OCI-LY1 (cell line): ENCODE data around the gene SMIM43.

Source experiments
- H2AFZ ChIP-seq: fragments of 200-600 bp; sonication (generic), shearing (Covaris generic); 2 replicates; pipeline ENCODE4 v1.6.0; 2014; ENCODE audit warnings: antibody characterized with exemption, mild to moderate bottlenecking, low read length
- H3F3A ChIP-seq: fragments of 200-600 bp; sonication (generic), shearing (Covaris generic); 2 replicates; pipeline ENCODE4 v1.6.0; 2014; ENCODE audit warnings: mild to moderate bottlenecking, antibody characterized with exemption, low read length, moderate library complexity; ENCODE audit not compliant: insufficient read depth
- H3K27ac ChIP-seq: fragments of 200-600 bp; sonication (generic); 2 replicates; pipeline ENCODE4 v1.5.1; 2014; ENCODE audit warnings: low read length, mixed run types, mild to moderate bottlenecking, low read depth; ENCODE audit not compliant: poor library complexity, severe bottlenecking
- H3K27me3 ChIP-seq: fragments of 200-600 bp; sonication (generic); 2 replicates; pipeline ENCODE4 v1.6.0; 2014; ENCODE audit warnings: antibody characterized with exemption, mild to moderate bottlenecking, low read length, moderate library complexity; ENCODE audit not compliant: insufficient read depth
- H3K36me3 ChIP-seq: fragments of 200-600 bp; sonication (generic); 2 replicates; pipeline ENCODE4 v1.6.1; 2014; ENCODE audit warnings: mild to moderate bottlenecking, antibody characterized with exemption, low read length, moderate library complexity, mixed read lengths; ENCODE audit not compliant: insufficient read depth
- H3K4me1 ChIP-seq: fragments of 200-600 bp; sonication (generic); 2 replicates; pipeline ENCODE4 v1.5.1; 2014; ENCODE audit warnings: mild to moderate bottlenecking, low read length, moderate library complexity; ENCODE audit not compliant: insufficient read depth, severe bottlenecking
- H3K4me2 ChIP-seq: fragments of 200-600 bp; sonication (generic), shearing (Covaris generic); 2 replicates; pipeline ENCODE4 v1.6.1; 2014; ENCODE audit warnings: low read length
- H3K4me3 ChIP-seq: fragments of 200-600 bp; sonication (generic); 2 replicates; pipeline ENCODE4 v1.5.1; 2014; ENCODE audit warnings: low read length, low read depth, mild to moderate bottlenecking, mixed read lengths; ENCODE audit not compliant: poor library complexity, severe bottlenecking
- H3K79me2 ChIP-seq: fragments of 200-600 bp; shearing (Covaris generic); 2 replicates; pipeline ENCODE4 v1.6.1; 2016; ENCODE audit warnings: mixed run types, low read length, mixed read lengths; ENCODE audit not compliant: insufficient read depth
- H3K9ac ChIP-seq: fragments of 200-600 bp; sonication (generic), shearing (Covaris generic); 2 replicates; pipeline ENCODE4 v1.6.1; 2014; ENCODE audit warnings: mild to moderate bottlenecking, low read length, mixed read lengths
- H3K9me2 ChIP-seq: fragments of 200-600 bp; sonication (generic), shearing (Covaris generic); 2 replicates; pipeline ENCODE4 v1.6.1; 2014; ENCODE audit warnings: low read depth, mild to moderate bottlenecking, low read length, mixed read lengths
- H3K9me3 ChIP-seq: fragments of 200-600 bp; shearing (Covaris generic); 2 replicates; pipeline ENCODE4 v1.6.1; 2014; ENCODE audit warnings: low read length, mixed read lengths
- H4K20me1 ChIP-seq: fragments of 200-600 bp; sonication (generic), shearing (Covaris generic); 2 replicates; pipeline ENCODE4 v1.6.0; 2016; ENCODE audit warnings: mild to moderate bottlenecking, low read length; ENCODE audit not compliant: insufficient read depth
- EZH2 ChIP-seq: fragments of 200-600 bp; sonication (generic), shearing (Covaris generic); IDR thresholded peaks from 2 replicates; pipeline ENCODE4 v1.8.0; 2017; ENCODE audit warnings: borderline replicate concordance, mixed run types, mild to moderate bottlenecking, antibody characterized with exemption, low read length, moderate library complexity, mixed read lengths
- TF ChIP-seq, protein P1 (sequence below): fragments of 200-600 bp; sonication (generic), shearing (Covaris generic); IDR thresholded peaks from 2 replicates; pipeline ENCODE4 v1.5.1; 2017; ENCODE audit warnings: mild to moderate bottlenecking, antibody characterized with exemption, low read length, moderate library complexity, mixed read lengths

The SMIM43 gene

DNA sequence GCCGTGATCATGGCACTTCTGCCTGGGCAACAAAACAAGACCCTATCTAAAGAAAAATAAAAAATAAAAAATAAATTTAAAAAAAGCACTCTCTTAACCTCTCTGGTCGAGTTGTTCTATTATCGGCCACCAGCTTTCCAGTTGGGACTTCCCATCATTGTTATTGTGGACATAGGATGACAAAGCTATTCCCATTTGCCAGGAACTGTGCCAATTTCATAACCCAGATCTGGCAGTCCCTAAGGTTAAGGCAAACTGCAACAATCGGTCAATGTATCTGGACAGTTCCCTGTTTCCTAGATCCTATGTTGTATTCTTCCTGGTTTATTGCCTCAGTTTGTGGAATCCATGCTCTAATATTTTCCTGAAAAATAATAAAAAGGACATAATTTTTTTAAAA, 50.4 kb downstream of the SMIM43 start:
- no peak overlapping the region for H3K4me3 ChIP-seq
- H3K9me3 ChIP-seq, result no peaks in the 10 kb centered on the region
- H3K79me2 ChIP-seq, result no peaks in the 10 kb centered on the region
- H3K9ac ChIP-seq, result no peak overlapping the region
- H3K27ac ChIP-seq, result no peak overlapping the region
- no peaks in the 10 kb centered on the region for H3F3A ChIP-seq
- H3K36me3 ChIP-seq, result no peaks in the 10 kb centered on the region
- H2AFZ ChIP-seq, result no peak overlapping the region
- H3K27me3 ChIP-seq, result no peaks in the 10 kb centered on the region
- no peaks in the 10 kb centered on the region for H3K4me1 ChIP-seq
- TF ChIP-seq, protein P1, sequence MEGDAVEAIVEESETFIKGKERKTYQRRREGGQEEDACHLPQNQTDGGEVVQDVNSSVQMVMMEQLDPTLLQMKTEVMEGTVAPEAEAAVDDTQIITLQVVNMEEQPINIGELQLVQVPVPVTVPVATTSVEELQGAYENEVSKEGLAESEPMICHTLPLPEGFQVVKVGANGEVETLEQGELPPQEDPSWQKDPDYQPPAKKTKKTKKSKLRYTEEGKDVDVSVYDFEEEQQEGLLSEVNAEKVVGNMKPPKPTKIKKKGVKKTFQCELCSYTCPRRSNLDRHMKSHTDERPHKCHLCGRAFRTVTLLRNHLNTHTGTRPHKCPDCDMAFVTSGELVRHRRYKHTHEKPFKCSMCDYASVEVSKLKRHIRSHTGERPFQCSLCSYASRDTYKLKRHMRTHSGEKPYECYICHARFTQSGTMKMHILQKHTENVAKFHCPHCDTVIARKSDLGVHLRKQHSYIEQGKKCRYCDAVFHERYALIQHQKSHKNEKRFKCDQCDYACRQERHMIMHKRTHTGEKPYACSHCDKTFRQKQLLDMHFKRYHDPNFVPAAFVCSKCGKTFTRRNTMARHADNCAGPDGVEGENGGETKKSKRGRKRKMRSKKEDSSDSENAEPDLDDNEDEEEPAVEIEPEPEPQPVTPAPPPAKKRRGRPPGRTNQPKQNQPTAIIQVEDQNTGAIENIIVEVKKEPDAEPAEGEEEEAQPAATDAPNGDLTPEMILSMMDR, result no peak
- TF ChIP-seq EZH2, result no peak
- no peak overlapping the region for H3K4me2 ChIP-seq
- H3K9me2 ChIP-seq, result no peaks in the 10 kb centered on the region
- H4K20me1 ChIP-seq, result no peaks in the 10 kb centered on the region

DNA sequence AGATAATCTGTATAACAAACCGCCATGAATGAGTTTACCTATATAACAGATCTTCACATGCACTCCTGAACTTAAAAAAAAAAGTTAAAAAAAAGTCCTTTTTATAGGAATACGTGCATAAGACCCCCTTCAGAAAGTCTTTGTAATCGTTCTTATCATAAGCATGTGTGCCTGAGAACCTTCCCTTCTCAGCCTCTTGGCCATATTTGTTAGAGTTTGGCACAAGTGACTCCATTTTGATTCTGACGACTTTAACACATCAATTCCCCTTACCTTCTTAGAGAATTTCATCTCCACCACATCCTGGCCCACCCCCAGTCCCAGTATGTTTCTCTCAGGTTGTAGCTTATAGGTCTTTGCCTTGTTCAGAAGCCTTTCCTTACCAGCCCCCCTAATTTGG, 52.2 kb downstream of the SMIM43 start:
- H3K27me3 ChIP-seq, result no peaks in the 10 kb centered on the region
- H2AFZ ChIP-seq, result no peak overlapping the region
- H3K27ac ChIP-seq, result no peak overlapping the region
- no peaks in the 10 kb centered on the region for H3K79me2 ChIP-seq
- no peaks in the 10 kb centered on the region for H3K9me2 ChIP-seq
- no peak overlapping the region for H3K4me2 ChIP-seq
- H3F3A ChIP-seq, result no peaks in the 10 kb centered on the region
- H3K4me3 ChIP-seq, result no peak overlapping the region
- TF ChIP-seq EZH2, result no peak
- TF ChIP-seq, protein P1, result no peak
- H3K9me3 ChIP-seq, result no peaks in the 10 kb centered on the region
- H3K4me1 ChIP-seq, result no peaks in the 10 kb centered on the region
- no peaks in the 10 kb centered on the region for H4K20me1 ChIP-seq
- H3K36me3 ChIP-seq, result no peaks in the 10 kb centered on the region
- no peak overlapping the region for H3K9ac ChIP-seq

DNA sequence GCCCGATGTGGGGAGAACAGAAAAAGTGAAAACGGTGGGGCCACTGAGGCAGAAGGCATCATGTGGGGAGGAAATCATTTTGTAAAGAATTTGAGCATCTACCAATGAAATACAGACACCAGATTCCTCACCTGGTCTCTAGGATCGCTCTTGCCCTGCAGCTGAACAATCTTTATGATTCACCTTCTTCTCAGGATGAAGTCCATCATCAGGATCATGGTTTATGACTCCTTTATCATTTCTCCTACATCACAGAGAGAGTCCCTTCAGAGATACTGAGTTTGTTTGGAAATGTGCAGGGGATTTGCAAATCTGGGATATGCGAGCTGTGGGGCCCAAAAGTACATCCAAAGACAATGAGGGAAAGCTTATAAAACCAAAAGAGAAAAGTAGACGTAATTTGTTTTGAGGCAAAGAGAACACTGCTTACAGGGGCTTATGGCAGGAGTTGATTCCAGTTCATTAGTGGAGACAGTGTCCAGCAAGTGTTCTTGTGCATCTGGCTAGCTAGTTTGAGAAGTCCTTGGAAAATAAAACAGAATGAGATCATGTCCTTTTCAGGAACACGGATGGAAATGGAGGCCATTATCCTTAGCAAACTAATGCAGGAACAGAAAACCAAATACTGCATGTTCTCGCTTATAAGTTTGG, 52.8 kb downstream of the SMIM43 start:
- H4K20me1 ChIP-seq, result no peaks in the 10 kb centered on the region
- no peak overlapping the region for H3K27ac ChIP-seq

More for the DNA sequence above, 52.8 kb downstream of the SMIM43 start:
- H3K27me3 ChIP-seq, result no peaks in the 10 kb centered on the region
- no peaks in the 10 kb centered on the region for H3F3A ChIP-seq
- H3K36me3 ChIP-seq, result no peaks in the 10 kb centered on the region
- H3K4me3 ChIP-seq, result no peak overlapping the region
- no peak overlapping the region for H3K9ac ChIP-seq
- H3K9me3 ChIP-seq, result no peaks in the 10 kb centered on the region
- no peaks in the 10 kb centered on the region for H3K4me1 ChIP-seq
- no peaks in the 10 kb centered on the region for H3K79me2 ChIP-seq
- TF ChIP-seq, protein P1, result no peak
- no peak for TF ChIP-seq EZH2
- no peak overlapping the region for H2AFZ ChIP-seq
- H3K4me2 ChIP-seq, result no peak overlapping the region
- H3K9me2 ChIP-seq, result no peaks in the 10 kb centered on the region
